Right lobe of liver (tissue), 4 donors: ENCODE data around the gene C14orf132.

Experiments
- POLR2A ChIP-seq: fragments of 450-650 bp; IDR thresholded peaks from one replicate; pipeline ENCODE4 v1.6.1; 2017; ENCODE audit warnings: antibody characterized with exemption, mild to moderate bottlenecking
- TF ChIP-seq, protein P1 (sequence below), 4 donors: fragments of 200-600 bp in 3 of 4; fragments of 450-650 bp in 1 of 4; IDR thresholded peaks; one replicate each; pipeline versions ENCODE4 v1.5.1 to v1.8.0; 2016 to 2022; ENCODE audit warnings: antibody characterized with exemption in 4 of 4, mild to moderate bottlenecking in 2 of 4
- donor health status: DM: no; HTN: no; CAD: no.
- donor health status: DM: no; HTN: no; CAD: no.
- donor health status: DM: no; HTN: yes; CAD: no.

DNA sequence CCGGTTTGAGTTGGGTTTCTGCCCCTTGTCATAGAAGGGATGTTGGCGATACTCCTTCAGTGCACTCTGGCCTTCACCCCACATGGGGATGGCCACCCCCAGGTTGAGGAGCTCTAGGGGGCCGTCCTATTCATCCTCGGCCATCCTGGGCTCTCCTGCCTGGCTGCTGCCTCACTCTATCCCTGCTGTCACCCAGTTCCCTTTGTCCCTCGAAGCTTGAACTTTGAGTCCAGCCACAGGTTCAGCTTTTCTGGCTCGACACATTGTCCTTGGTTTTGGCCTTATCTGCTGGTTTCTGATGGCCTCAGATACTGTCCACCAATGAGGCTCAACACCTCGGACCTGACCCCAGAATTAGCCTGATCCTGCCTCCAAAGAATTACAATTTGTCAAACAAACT lies 58.6 kb downstream of the C14orf132 start:
- no peak for TF ChIP-seq POLR2A
- TF ChIP-seq, protein P1, sequence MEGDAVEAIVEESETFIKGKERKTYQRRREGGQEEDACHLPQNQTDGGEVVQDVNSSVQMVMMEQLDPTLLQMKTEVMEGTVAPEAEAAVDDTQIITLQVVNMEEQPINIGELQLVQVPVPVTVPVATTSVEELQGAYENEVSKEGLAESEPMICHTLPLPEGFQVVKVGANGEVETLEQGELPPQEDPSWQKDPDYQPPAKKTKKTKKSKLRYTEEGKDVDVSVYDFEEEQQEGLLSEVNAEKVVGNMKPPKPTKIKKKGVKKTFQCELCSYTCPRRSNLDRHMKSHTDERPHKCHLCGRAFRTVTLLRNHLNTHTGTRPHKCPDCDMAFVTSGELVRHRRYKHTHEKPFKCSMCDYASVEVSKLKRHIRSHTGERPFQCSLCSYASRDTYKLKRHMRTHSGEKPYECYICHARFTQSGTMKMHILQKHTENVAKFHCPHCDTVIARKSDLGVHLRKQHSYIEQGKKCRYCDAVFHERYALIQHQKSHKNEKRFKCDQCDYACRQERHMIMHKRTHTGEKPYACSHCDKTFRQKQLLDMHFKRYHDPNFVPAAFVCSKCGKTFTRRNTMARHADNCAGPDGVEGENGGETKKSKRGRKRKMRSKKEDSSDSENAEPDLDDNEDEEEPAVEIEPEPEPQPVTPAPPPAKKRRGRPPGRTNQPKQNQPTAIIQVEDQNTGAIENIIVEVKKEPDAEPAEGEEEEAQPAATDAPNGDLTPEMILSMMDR (IDR thresholded peaks at IDR 0.05) = no peak
